Peyer's patch (tissue), 4 donors: ENCODE measurements around the gene STAG1.

Experiments
- CTCF ChIP-seq, 6 experiments: fragments of 450-650 bp in 4 of 6; fragments of 200-600 bp in 2 of 6; sonication (generic) in 1 of 6; IDR thresholded peaks; one replicate each; pipeline ENCODE4 v1.5.1; 2017 to 2019; ENCODE audit warnings: antibody characterized with exemption in 6 of 6, mild to moderate bottlenecking in 3 of 6, moderate library complexity in 1 of 6
- POLR2A ChIP-seq, 2 donors: fragments of 450-650 bp; IDR thresholded peaks; one replicate each; pipeline ENCODE4 v1.5.1; 2017; ENCODE audit warnings: antibody characterized with exemption in 2 of 2, mild to moderate bottlenecking in 2 of 2, moderate library complexity in 2 of 2

- TF ChIP-seq CTCF (IDR thresholded peaks at IDR 0.05) (no peak), POLR2A (IDR thresholded peaks at IDR 0.05) (no peak)
Observed at GRCh38 chr3:136624894-136625815, 127.0 kb downstream of the STAG1 start.
